HEK293 (cell line): ENCODE measurements around the gene LEPR.
A peak's percentile ranks its signal among the peaks of the same experiment; 100 is the strongest.
"Not testable (repeated sequence)": the region's sequence is repeated elsewhere in the genome, so short reads cannot be mapped to it uniquely, and the experiment has no call there.

Source experiments
- CTCF ChIA-PET: fragments of 350-600 bp; formaldehyde crosslinking; extraction: SDS; loops from one replicate; lab custom pipeline; 2021; ENCODE audit warnings: antibody characterized with exemption; lab: Yijun Ruan, JAX
- POLR2A ChIA-PET: fragments of 300-600 bp; formaldehyde crosslinking; extraction: SDS; loops from one replicate; lab custom pipeline; 2020; ENCODE audit warnings: antibody characterized with exemption, inconsistent platforms; lab: Yijun Ruan, JAX
- H3K27ac ChIP-seq: fragments of 200-500 bp; sonication (Bioruptor generic); 2 replicates; pipeline ENCODE4 v1.5.1; 2014; ENCODE audit warnings: low read depth, low read length, control low read depth, inconsistent platforms; ENCODE audit errors: extremely low read depth
- H3K36me3 ChIP-seq, 2 experiments: fragments of 200-500 bp in 1 of 2; sonication (Bioruptor generic) in 1 of 2; 1 replicate in 1 of 2; 2 replicates in 1 of 2; pipeline ENCODE4 v1.5.1; 2014 to 2017; ENCODE audit warnings: inconsistent platforms in 2 of 2, low read length in 2 of 2; ENCODE audit not compliant: control insufficient read depth in 2 of 2, insufficient read depth in 1 of 2
- H3K4me1 ChIP-seq: fragments of 200-500 bp; sonication (Bioruptor generic); 2 replicates; pipeline ENCODE4 v1.5.1; 2014; ENCODE audit warnings: mild to moderate bottlenecking, low read length, inconsistent platforms; ENCODE audit not compliant: control insufficient read depth, insufficient read depth
- H3K4me3 ChIP-seq: 2 replicates; pipeline ENCODE4 v1.5.1; 2011; ENCODE audit warnings: low read depth, mild to moderate bottlenecking, control low read depth, low read length, moderate library complexity
- H3K9me3 ChIP-seq: fragments of 200-500 bp; sonication (Bioruptor generic); 2 replicates; pipeline ENCODE4 v1.5.1; 2014; ENCODE audit warnings: low read depth, low read length, inconsistent platforms; ENCODE audit not compliant: control insufficient read depth, insufficient read depth
- PRDM1 ChIP-seq: fragments of 450-650 bp; formaldehyde crosslinking; IDR thresholded peaks from 2 replicates; pipeline ENCODE4; 2016; ENCODE audit warnings: missing biosample characterization, missing genetic modification characterization
- REST ChIP-seq: fragments of 450-650 bp; formaldehyde crosslinking; IDR thresholded peaks from 2 replicates; pipeline ENCODE4 v1.5.1; 2016; ENCODE audit warnings: missing biosample characterization, missing genetic modification characterization
- SETDB1 ChIP-seq: IDR thresholded peaks from one replicate; pipeline ENCODE4 v1.6.1; 2017; ENCODE audit warnings: mild to moderate bottlenecking, low read length, moderate library complexity, mixed read lengths; ENCODE audit not compliant: insufficient read length
- TSHZ1 ChIP-seq: fragments of 450-650 bp; formaldehyde crosslinking; IDR thresholded peaks from 2 replicates; pipeline ENCODE4 v1.5.1; 2016; ENCODE audit warnings: missing biosample characterization, missing genetic modification characterization, borderline replicate concordance
- YY2 ChIP-seq: fragments of 450-650 bp; formaldehyde crosslinking; IDR thresholded peaks from 2 replicates; pipeline ENCODE4 v1.5.1; 2016; ENCODE audit warnings: missing biosample characterization, missing genetic modification characterization
- ZEB2 ChIP-seq: fragments of 450-650 bp; formaldehyde crosslinking; IDR thresholded peaks from 2 replicates; pipeline ENCODE4 v1.5.1; 2016; ENCODE audit warnings: missing biosample characterization, missing genetic modification characterization
- ZNF16 ChIP-seq: fragments of 450-650 bp; formaldehyde crosslinking; IDR thresholded peaks from 2 replicates; pipeline ENCODE4 v1.5.1; 2016; ENCODE audit warnings: low read depth, missing biosample characterization, missing genetic modification characterization
- ZNF19 ChIP-seq: fragments of 450-650 bp; formaldehyde crosslinking; IDR thresholded peaks from 2 replicates; pipeline ENCODE4; 2016; ENCODE audit warnings: missing biosample characterization, missing genetic modification characterization, low read depth
- ZNF211 ChIP-seq: fragments of 450-650 bp; formaldehyde crosslinking; IDR thresholded peaks from 2 replicates; pipeline ENCODE4 v1.5.1; 2016; ENCODE audit warnings: low read depth, missing biosample characterization, missing genetic modification characterization
- ZNF37A ChIP-seq: fragments of 450-650 bp; IDR thresholded peaks from 2 replicates; pipeline ENCODE4 v1.5.1; 2018; ENCODE audit warnings: missing biosample characterization, missing genetic modification characterization
- ZNF558 ChIP-seq: fragments of 450-650 bp; formaldehyde crosslinking; IDR thresholded peaks from 2 replicates; pipeline ENCODE4 v1.5.1; 2016; ENCODE audit warnings: missing biosample characterization, missing genetic modification characterization
- ZNF677 ChIP-seq: fragments of 450-650 bp; IDR thresholded peaks from 2 replicates; pipeline ENCODE4 v1.5.0; 2018; ENCODE audit warnings: missing biosample characterization, mild to moderate bottlenecking, missing genetic modification characterization, moderate library complexity
- ZNF785 ChIP-seq: fragments of 450-650 bp; formaldehyde crosslinking; IDR thresholded peaks from 2 replicates; pipeline ENCODE4 v1.5.1; 2016; ENCODE audit warnings: missing biosample characterization, missing genetic modification characterization
- ZXDB ChIP-seq: fragments of 450-650 bp; formaldehyde crosslinking; IDR thresholded peaks from 2 replicates; pipeline ENCODE4 v1.5.1; 2016; ENCODE audit warnings: missing biosample characterization, missing genetic modification characterization
- TF ChIP-seq, protein P1 (sequence below): fragments of 450-650 bp; formaldehyde crosslinking; conservative IDR thresholded peaks from 2 replicates; pipeline ENCODE4 v1.5.1; 2016; ENCODE audit warnings: low read depth, missing biosample characterization, missing genetic modification characterization
- TF ChIP-seq, protein P2 (sequence below): fragments of 450-650 bp; formaldehyde crosslinking; IDR thresholded peaks from 2 replicates; pipeline ENCODE4 v1.5.1; 2016; ENCODE audit warnings: missing biosample characterization, missing genetic modification characterization

The LEPR gene

DNA sequence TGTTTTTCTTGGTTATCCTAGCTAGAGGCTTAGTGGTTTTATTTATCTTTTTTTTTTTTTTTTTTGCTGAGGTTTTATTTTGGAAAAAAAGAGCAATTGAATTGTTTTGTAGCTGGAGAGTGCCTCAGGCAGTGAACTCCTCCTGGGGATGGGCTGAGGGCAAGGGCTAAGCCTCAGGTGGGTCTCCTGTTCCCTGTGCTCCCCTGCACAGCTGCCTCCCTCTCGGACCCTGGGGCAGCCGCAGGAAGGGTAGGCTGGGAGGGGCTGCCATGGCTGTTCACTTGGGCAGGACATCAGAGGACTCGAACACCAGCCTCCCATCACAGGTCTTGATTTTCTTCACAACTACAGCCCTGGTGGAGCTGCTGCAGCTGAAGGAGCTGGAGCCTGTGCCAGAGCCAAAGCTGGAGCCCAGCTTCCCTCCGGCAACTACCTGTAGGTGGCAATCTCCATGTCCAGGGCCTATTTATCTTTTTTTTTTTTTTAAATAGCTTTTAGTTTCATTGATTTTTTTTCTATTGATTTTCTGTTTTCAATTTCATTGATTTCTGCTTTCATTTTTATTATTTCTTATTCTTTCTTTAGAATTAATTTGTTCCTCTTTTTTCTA is 28.9 kb downstream of the LEPR start:
- H3K27ac ChIP-seq, result no peak overlapping the region
- H3K9me3 ChIP-seq, result no peaks in the 10 kb centered on the region
- H3K4me3 ChIP-seq, result no peak overlapping the region
- no peaks in the 10 kb centered on the region for H3K4me1 ChIP-seq
- TF ChIP-seq YY2 (tag by site-specific recombination), result no peak
- peak; percentile 34; the same call in 1 of the 2 replicates for TF ChIP-seq PRDM1
- TF ChIP-seq, all 188 proteins: peak for 1
- CTCF ChIA-PET, result interaction anchor here (1.0 to 1.2 kb wide), 2 partner anchors 10 to 14 kb away, joined by 4 to 8 read pairs; no protein-coding TSS in a partner anchor
- H3K36me3 ChIP-seq, result no peaks in the 10 kb centered on the region
- POLR2A ChIA-PET, result interaction anchor here (0.7 kb wide), 1 partner anchor 20 kb away, joined by 3 read pairs; no protein-coding TSS in a partner anchor

DNA sequence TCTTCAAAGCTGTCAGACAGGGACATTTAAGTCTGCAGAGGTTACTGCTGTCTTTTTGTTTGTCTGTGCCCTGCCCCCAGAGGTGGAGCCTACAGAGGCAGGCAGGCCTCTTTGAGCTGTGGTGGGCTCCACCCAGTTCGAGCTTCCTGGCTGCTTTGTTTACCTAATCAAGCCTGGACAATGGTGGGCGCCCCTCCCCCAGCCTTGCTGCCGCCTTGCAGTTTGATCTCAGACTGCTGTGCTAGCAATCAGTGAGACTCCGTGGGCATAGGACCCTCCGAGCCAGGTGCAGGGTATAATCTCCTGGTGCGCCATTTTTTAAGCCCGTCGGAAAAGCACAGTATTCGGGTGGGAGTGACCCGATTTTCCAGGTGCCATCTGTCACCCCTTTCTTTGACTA is 35.2 kb downstream of the LEPR start:
- POLR2A ChIA-PET, H3K36me3 ChIP-seq, CTCF ChIA-PET, H3K4me1 ChIP-seq, H3K27ac ChIP-seq, H3K9me3 ChIP-seq, H3K4me3 ChIP-seq: not testable (repeated sequence)

DNA sequence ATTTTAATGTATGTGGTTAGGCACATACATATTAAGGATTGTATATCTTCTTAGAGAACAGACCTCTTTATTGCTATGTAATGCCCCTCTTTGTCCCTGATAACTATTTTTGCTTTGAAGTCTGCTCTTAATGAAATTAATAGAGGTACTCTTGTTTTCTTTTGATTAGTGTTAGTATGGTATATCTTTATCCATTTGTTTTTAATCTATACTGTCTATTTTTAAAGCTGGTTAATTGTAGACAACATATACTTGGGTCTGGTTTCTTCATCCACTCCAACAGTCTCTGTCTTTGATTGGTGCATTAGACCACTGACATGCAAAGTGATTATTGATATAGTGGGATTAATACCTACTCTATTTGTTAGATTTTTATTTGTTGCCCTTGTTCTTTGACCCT is 36.0 kb downstream of the LEPR start:
- CTCF ChIA-PET, result no interaction called here
- TF ChIP-seq ZNF37A (tag by site-specific recombination), result no peak
- no peak for TF ChIP-seq ZNF785 (tag by site-specific recombination)
- peak; percentile 62 for TF ChIP-seq SETDB1
- TF ChIP-seq ZNF558 (tag by site-specific recombination), result no peak
- TF ChIP-seq ZNF211 (tag by site-specific recombination), result peak; percentile 81; the same call in 1 of the 2 replicates
- TF ChIP-seq, protein P1, sequence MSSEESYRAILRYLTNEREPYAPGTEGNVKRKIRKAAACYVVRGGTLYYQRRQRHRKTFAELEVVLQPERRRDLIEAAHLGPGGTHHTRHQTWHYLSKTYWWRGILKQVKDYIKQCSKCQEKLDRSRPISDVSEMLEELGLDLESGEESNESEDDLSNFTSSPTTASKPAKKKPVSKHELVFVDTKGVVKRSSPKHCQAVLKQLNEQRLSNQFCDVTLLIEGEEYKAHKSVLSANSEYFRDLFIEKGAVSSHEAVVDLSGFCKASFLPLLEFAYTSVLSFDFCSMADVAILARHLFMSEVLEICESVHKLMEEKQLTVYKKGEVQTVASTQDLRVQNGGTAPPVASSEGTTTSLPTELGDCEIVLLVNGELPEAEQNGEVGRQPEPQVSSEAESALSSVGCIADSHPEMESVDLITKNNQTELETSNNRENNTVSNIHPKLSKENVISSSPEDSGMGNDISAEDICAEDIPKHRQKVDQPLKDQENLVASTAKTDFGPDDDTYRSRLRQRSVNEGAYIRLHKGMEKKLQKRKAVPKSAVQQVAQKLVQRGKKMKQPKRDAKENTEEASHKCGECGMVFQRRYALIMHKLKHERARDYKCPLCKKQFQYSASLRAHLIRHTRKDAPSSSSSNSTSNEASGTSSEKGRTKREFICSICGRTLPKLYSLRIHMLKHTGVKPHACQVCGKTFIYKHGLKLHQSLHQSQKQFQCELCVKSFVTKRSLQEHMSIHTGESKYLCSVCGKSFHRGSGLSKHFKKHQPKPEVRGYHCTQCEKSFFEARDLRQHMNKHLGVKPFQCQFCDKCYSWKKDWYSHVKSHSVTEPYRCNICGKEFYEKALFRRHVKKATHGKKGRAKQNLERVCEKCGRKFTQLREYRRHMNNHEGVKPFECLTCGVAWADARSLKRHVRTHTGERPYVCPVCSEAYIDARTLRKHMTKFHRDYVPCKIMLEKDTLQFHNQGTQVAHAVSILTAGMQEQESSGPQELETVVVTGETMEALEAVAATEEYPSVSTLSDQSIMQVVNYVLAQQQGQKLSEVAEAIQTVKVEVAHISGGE, result no peak
- POLR2A ChIA-PET, result no interaction called here
- H3K27ac ChIP-seq, result no peak overlapping the region
- H3K36me3 ChIP-seq, result no peaks in the 10 kb centered on the region
- H3K4me3 ChIP-seq, result no peak overlapping the region
- no peaks in the 10 kb centered on the region for H3K4me1 ChIP-seq
- no peaks in the 10 kb centered on the region for H3K9me3 ChIP-seq

- ChIA-PET POLR2A (no interaction called here), CTCF (interaction anchor here (0.7 to 3.1 kb wide), 6 partner anchors 12 to 230 kb away, joined by 3 to 19 read pairs (median 10); no protein-coding TSS in a partner anchor)
- Histone ChIP-seq H3K4me1 (no peaks in the 10 kb centered on the region), H3K36me3 (no peaks in the 10 kb centered on the region), H3K9me3 (no peaks in the 10 kb centered on the region), H3K27ac (no peak overlapping the region), H3K4me3 (no peak overlapping the region)
- TF ChIP-seq ZXDB (tag by site-specific recombination) (no peak), REST (no peak), ZNF677 (no peak), ZNF19 (tag by site-specific recombination) (no peak), ZNF16 (tag by site-specific recombination) (no peak), ZEB2 (tag by site-specific recombination) (no peak), TSHZ1 (tag by site-specific recombination) (no peak)
- TF ChIP-seq, protein P2, sequence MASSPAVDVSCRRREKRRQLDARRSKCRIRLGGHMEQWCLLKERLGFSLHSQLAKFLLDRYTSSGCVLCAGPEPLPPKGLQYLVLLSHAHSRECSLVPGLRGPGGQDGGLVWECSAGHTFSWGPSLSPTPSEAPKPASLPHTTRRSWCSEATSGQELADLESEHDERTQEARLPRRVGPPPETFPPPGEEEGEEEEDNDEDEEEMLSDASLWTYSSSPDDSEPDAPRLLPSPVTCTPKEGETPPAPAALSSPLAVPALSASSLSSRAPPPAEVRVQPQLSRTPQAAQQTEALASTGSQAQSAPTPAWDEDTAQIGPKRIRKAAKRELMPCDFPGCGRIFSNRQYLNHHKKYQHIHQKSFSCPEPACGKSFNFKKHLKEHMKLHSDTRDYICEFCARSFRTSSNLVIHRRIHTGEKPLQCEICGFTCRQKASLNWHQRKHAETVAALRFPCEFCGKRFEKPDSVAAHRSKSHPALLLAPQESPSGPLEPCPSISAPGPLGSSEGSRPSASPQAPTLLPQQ (tag by site-specific recombination), result no peak
Observed at GRCh38 chr1:65457868-65458267, 37.4 kb downstream of the LEPR start.
